Measurements from ENCODE around the gene FYTTD1.

- no peak for TF ChIP-seq POLR2A (IDR thresholded peaks at IDR 0.05)
- no peak for TF ChIP-seq CTCF (IDR thresholded peaks at IDR 0.05)
Observed at GRCh38 chr3:197835509-197835908, 85.8 kb downstream of the FYTTD1 start.

All from ovary (tissue), 3 donors.